Gastroesophageal sphincter (tissue), 4 donors: ENCODE data around the gene PHOX2B. TPM values are rescaled to one million over a fixed set of nuclear protein-coding genes. Genes with fewer than 3 reads are reported as not detected.

Source experiments
- ATAC-seq: fragments of 150-250 bp; one replicate; pipeline ENCODE4 v1.9.1; 2016; ENCODE audit warnings: mild to moderate bottlenecking, moderate library complexity
- H3K27ac ChIP-seq, 4 donors: fragments of 200-600 bp; sonication (generic) in 3 of 4; 1 replicate in 3 of 4; 2 replicates in 1 of 4; pipeline ENCODE4 v1.5.1; 2016 to 2019
- H3K27me3 ChIP-seq: fragments of 200-600 bp; sonication (generic); one replicate; pipeline ENCODE4 v1.5.1; 2019
- H3K36me3 ChIP-seq, 2 donors: fragments of 200-600 bp; sonication (generic); one replicate each; pipeline ENCODE4 v1.5.1; 2019; ENCODE audit warnings: control low read depth in 1 of 2
- H3K4me1 ChIP-seq, 3 donors: fragments of 200-600 bp; sonication (generic); 1 replicate in 2 of 3; 2 replicates in 1 of 3; pipeline ENCODE4 v1.5.1; 2016 to 2019; ENCODE audit warnings: control low read depth in 2 of 3
- H3K4me3 ChIP-seq, 2 donors: fragments of 200-600 bp; sonication (generic); one replicate each; pipeline ENCODE4 v1.5.1; 2019; ENCODE audit warnings: mild to moderate bottlenecking in 1 of 2, moderate library complexity in 1 of 2
- H3K9me3 ChIP-seq, 3 donors: fragments of 200-600 bp; sonication (generic); one replicate each; pipeline ENCODE4 v1.5.1; 2017 to 2019; ENCODE audit warnings: control low read depth in 2 of 3
- EP300 ChIP-seq: sonication (generic); formaldehyde crosslinking; IDR thresholded peaks from one replicate; pipeline ENCODE4 v1.6.1; 2017; ENCODE audit warnings: antibody characterized with exemption, mild to moderate bottlenecking
- POLR2A ChIP-seq, 2 donors: fragments of 450-650 bp; IDR thresholded peaks; one replicate each; pipeline ENCODE4 v1.6.1; 2017; ENCODE audit warnings: antibody characterized with exemption in 2 of 2, mild to moderate bottlenecking in 2 of 2, moderate library complexity in 1 of 2
- POLR2AphosphoS5 ChIP-seq: sonication (generic); formaldehyde crosslinking; IDR thresholded peaks from one replicate; pipeline ENCODE4 v1.6.1; 2017; ENCODE audit warnings: antibody characterized with exemption
- WGBS, 2 donors: methylation state at CpG; one replicate each; pipeline ENCODE4 v1.1.5; 2018; ENCODE audit warnings: low coverage in 1 of 2; 5-methylcytosine and 5-hydroxymethylcytosine counted together
- total RNA-seq, 4 donors: library from RNA; depleted of rRNA; stranded (reverse); fragments of >200 nt; gene quantifications; one replicate each; pipeline ENCODE4 v1.1.0, GENCODE V29; 2016
- TF ChIP-seq, protein P1 (sequence below), 4 experiments: fragments of 200-600 bp in 2 of 4; fragments of 450-650 bp in 2 of 4; sonication (generic) in 1 of 4; IDR thresholded peaks; one replicate each; pipeline ENCODE4 v1.5.1; 2017 to 2019; ENCODE audit warnings: antibody characterized with exemption in 4 of 4, mild to moderate bottlenecking in 2 of 4, moderate library complexity in 2 of 4

Gene PHOX2B
- total RNA-seq, 4 donors from 2014 or later = 0.67 TPM; not detected in 3

DNA sequence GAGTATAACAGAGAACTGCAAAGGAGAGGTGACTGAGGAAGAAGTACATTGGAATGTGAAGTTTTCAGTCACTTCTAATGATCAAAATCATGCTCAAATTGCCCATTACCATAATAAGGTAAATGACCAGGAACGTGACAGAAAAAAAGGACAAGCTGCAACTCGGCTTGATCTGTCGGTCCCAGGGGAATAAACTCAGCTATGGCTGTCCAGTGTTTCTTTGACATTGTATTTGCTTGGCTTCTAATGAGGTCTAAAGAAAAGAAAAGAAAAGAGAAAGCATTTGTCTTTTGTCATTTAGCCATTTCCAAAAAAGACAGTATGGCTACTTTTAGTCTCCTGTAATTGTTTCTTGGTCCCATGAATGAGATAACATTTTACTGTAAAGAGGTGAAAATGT, 25.2 kb downstream of the PHOX2B start:
- no peak for ATAC-seq
- 68 to 82% methylated on average over 3 of the region's 3 CpGs for WGBS, 2 donors
- Histone ChIP-seq H3K4me1 (no peaks in the 10 kb centered on the region), H3K27me3 (peaks cover 52% of the 10 kb centered on the region), H3K27ac (no peak overlapping the region), H3K4me3 (no peak overlapping the region), H3K36me3 (no peaks in the 10 kb centered on the region), H3K9me3 (peaks cover 0 to 16% (median 0%) of the 10 kb centered on the region in 3 donors)
- no peak for TF ChIP-seq POLR2AphosphoS5

DNA sequence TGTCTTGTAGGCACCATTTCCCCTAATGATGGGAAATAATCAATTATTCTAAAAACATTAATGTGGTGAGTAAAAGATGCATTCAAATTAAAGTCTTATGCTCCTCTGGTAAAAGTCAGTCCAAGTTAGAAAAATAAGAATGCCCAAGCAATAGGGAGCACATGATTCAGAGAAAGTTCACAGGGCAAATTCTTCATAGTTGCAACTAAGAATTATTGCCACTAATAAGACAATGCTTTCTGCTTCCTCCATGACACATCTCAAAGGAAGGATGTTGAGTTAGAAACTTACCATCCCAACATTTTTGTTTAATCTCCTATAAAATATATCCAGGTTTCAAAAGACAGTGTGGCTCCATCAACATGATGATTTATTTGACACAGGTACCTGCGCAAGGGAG, 26.3 kb downstream of the PHOX2B start:
- Histone ChIP-seq H3K27me3 (peaks cover 46% of the 10 kb centered on the region), H3K9me3 (peaks cover 0 to 16% (median 0%) of the 10 kb centered on the region in 3 donors), H3K4me3 (no peak overlapping the region), H3K27ac (no peak overlapping the region), H3K4me1 (no peaks in the 10 kb centered on the region), H3K36me3 (no peaks in the 10 kb centered on the region)
- 83 to 100% methylated on average over 1 of the region's 1 CpG for WGBS, 2 donors
- ATAC-seq = no peak
- no peak for TF ChIP-seq POLR2A (IDR thresholded peaks at IDR 0.05)

DNA sequence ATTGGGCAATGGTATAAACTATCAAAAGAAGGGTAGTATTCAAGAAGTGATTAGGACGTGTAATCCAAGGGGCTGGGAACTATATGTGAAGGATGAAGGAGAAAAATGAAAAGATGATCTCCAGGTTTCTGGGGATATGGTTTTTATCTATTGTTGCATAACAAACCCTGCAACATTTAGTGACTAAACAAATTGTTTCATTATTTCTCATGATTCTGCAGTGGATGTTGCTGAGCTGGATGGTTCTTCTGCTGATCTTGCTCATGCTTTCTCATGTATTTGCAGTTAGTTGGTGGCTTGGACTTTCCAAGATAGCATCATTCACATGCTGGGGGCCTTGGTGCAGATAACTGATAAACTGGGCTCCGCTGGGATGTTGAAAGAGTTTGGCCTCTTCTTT, 29.1 kb downstream of the PHOX2B start:
- no peak for TF ChIP-seq EP300
- no peak for TF ChIP-seq POLR2A (IDR thresholded peaks at IDR 0.05)
- TF ChIP-seq, protein P1, sequence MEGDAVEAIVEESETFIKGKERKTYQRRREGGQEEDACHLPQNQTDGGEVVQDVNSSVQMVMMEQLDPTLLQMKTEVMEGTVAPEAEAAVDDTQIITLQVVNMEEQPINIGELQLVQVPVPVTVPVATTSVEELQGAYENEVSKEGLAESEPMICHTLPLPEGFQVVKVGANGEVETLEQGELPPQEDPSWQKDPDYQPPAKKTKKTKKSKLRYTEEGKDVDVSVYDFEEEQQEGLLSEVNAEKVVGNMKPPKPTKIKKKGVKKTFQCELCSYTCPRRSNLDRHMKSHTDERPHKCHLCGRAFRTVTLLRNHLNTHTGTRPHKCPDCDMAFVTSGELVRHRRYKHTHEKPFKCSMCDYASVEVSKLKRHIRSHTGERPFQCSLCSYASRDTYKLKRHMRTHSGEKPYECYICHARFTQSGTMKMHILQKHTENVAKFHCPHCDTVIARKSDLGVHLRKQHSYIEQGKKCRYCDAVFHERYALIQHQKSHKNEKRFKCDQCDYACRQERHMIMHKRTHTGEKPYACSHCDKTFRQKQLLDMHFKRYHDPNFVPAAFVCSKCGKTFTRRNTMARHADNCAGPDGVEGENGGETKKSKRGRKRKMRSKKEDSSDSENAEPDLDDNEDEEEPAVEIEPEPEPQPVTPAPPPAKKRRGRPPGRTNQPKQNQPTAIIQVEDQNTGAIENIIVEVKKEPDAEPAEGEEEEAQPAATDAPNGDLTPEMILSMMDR (IDR thresholded peaks at IDR 0.05) = no peak
- TF ChIP-seq POLR2AphosphoS5 = no peak
- H3K36me3 ChIP-seq = no peaks in the 10 kb centered on the region
- no peak for ATAC-seq
- H3K4me1 ChIP-seq = no peaks in the 10 kb centered on the region
- no peaks in the 10 kb centered on the region for H3K9me3 ChIP-seq
- peaks cover 29% of the 10 kb centered on the region for H3K27me3 ChIP-seq
- no peak overlapping the region for H3K4me3 ChIP-seq
- H3K27ac ChIP-seq = no peak overlapping the region
- WGBS, 2 donors = 78 to 95% methylated on average over 2 of the region's 2 CpGs

DNA sequence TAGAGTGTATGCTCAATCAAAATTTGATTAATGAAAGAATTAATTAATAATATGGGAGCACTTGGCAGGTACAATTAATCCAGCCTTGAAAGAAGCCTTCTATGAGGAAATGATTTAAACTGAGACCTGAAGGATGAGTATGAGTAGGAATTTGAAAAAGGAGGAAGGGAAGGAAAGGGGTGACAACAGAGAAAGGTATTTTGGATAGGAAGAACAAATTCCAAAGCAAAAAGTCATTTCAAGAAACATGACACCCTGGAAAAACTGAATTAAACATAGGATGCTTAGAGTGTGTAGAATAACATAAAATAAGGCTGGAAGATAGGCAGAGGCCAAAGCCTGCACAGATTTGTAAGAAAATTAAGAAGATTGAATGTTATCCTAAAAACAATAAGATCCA, 29.6 kb downstream of the PHOX2B start:
- no peak for TF ChIP-seq EP300
- TF ChIP-seq, protein P1 (IDR thresholded peaks at IDR 0.05) = no peak
- no peak for TF ChIP-seq POLR2AphosphoS5
- no peak for TF ChIP-seq POLR2A (IDR thresholded peaks at IDR 0.05)
- H3K4me3 ChIP-seq = no peak overlapping the region
- H3K4me1 ChIP-seq = no peaks in the 10 kb centered on the region
- no peak overlapping the region for H3K27ac ChIP-seq
- H3K27me3 ChIP-seq = peaks cover 25% of the 10 kb centered on the region
- no peaks in the 10 kb centered on the region for H3K9me3 ChIP-seq
- ATAC-seq = no peak
- H3K36me3 ChIP-seq = no peaks in the 10 kb centered on the region

DNA sequence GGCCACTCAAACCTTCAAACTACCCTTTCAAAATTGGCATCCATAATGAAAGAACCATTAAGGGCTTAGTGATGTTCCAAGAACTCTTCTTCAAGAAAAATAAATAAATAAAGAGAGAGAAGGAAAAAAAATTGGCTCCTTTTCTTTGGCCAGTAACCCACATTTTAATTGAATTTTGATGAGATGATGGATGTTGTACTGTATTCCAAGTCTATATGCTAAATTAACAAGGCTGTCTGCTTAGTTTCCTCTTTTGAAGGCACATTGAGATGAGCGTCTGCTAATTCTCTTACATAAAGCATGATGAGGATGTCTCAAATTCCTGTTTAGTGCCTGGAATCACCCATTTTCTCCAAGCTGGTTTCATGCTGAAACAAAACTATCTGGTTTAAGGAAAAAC, 33.4 kb downstream of the PHOX2B start:
- Histone ChIP-seq H3K27ac (no peak overlapping the region), H3K4me1 (no peaks in the 10 kb centered on the region), H3K4me3 (no peak overlapping the region), H3K36me3 (no peaks in the 10 kb centered on the region), H3K27me3 (peaks cover 31% of the 10 kb centered on the region), H3K9me3 (no peaks in the 10 kb centered on the region)
- TF ChIP-seq POLR2A (IDR thresholded peaks at IDR 0.05) = no peak
- TF ChIP-seq, protein P1 (IDR thresholded peaks at IDR 0.05) = no peak
- TF ChIP-seq POLR2AphosphoS5 = no peak
- no peak for TF ChIP-seq EP300
- 36 to 43% methylated on average over 1 of the region's 1 CpG for WGBS, 2 donors
- no peak for ATAC-seq

DNA sequence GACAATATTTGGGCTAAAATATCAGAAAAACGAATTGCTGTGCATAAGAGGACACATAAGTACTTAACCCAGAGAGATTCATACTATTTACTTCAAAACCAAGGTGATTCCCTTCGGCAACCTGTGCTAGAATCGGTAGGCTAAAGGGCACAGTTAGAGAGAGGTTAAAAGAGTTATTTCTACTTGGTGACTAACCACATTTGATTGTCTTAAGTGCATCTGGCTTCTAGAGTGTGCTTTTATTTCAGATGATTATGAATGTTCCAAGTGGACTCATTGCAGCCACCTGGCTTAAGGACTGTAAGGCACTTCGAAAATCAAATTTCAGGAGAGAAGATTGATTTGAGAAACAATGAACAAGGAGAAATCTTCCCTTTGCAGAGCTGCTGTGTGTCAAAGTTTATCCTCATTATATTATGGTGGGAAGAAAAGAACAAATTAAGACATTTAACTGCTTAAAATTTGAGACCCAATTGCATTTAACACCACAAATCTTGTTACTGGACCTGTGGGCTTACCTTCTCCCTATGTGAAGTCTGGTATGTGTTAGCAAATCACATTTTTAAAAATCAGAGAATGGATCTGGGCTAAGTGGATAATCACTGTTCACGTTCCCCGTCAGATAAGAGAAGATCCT, 34.0 kb downstream of the PHOX2B start:
- no peak for ATAC-seq
- no peak for TF ChIP-seq POLR2A (IDR thresholded peaks at IDR 0.05)
- no peak for TF ChIP-seq EP300
- no peak for TF ChIP-seq POLR2AphosphoS5
- TF ChIP-seq, protein P1 (IDR thresholded peaks at IDR 0.05) = no peak
- Histone ChIP-seq H3K4me1 (no peaks in the 10 kb centered on the region), H3K9me3 (no peaks in the 10 kb centered on the region), H3K27ac (no peak overlapping the region), H3K27me3 (peaks cover 24% of the 10 kb centered on the region), H3K4me3 (no peak overlapping the region), H3K36me3 (no peaks in the 10 kb centered on the region)
- WGBS, 2 donors = 65 to 79% methylated on average over 6 of the region's 6 CpGs
